Adrenal gland (tissue), 5 donors: ENCODE data around the gene ANKFY1.

ENCODE experiments used
- POLR2A ChIP-seq, 2 donors: fragments of 450-650 bp; IDR thresholded peaks; one replicate each; pipeline ENCODE4 v1.6.1; 2017; ENCODE audit warnings: antibody characterized with exemption in 2 of 2, mild to moderate bottlenecking in 2 of 2, moderate library complexity in 1 of 2
- TF ChIP-seq, protein P1 (sequence below), 6 experiments: fragments of 450-650 bp in 4 of 6; fragments of 200-600 bp in 2 of 6; sonication (generic) in 1 of 6; IDR thresholded peaks; 1 replicate in 5 of 6; 2 replicates in 1 of 6; pipeline versions ENCODE4 v1.5.1 to v1.8.0; 2016 to 2021; ENCODE audit warnings: antibody characterized with exemption in 6 of 6, mild to moderate bottlenecking in 2 of 6, moderate library complexity in 1 of 6
- donor health status: DM: no; HTN: no; CAD: no.

DNA sequence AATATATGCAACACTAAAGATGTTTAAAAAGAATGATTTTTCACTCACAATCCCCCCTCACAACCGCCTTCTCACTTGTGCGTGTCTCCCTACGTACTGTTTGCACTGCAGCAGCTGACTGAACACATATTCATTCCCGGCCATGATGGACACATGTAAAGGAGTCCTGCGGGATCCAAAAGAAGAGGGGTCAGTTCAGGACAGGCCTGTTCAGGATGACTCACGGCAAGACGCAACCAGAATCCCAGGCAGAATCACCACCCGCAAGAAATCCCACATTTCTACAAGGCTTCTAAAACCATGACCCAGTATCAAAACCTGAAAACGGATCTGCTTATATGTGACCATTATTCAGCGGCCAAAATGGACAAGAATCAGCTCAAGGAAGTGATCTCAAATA lies 68.5 kb downstream of the ANKFY1 start:
- TF ChIP-seq, protein P1, sequence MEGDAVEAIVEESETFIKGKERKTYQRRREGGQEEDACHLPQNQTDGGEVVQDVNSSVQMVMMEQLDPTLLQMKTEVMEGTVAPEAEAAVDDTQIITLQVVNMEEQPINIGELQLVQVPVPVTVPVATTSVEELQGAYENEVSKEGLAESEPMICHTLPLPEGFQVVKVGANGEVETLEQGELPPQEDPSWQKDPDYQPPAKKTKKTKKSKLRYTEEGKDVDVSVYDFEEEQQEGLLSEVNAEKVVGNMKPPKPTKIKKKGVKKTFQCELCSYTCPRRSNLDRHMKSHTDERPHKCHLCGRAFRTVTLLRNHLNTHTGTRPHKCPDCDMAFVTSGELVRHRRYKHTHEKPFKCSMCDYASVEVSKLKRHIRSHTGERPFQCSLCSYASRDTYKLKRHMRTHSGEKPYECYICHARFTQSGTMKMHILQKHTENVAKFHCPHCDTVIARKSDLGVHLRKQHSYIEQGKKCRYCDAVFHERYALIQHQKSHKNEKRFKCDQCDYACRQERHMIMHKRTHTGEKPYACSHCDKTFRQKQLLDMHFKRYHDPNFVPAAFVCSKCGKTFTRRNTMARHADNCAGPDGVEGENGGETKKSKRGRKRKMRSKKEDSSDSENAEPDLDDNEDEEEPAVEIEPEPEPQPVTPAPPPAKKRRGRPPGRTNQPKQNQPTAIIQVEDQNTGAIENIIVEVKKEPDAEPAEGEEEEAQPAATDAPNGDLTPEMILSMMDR (IDR thresholded peaks at IDR 0.05): no peak
- TF ChIP-seq POLR2A (IDR thresholded peaks at IDR 0.05): no peak
